Fibroblast of the conjunctiva (primary cell): ENCODE measurements around the gene CCDC92B.
"Not testable (repeated sequence)": the region's sequence is repeated elsewhere in the genome, so short reads cannot be mapped to it uniquely, and the experiment has no call there.

Source experiments
- DNase-seq: peaks from one replicate; pipeline ENCODE4 v3.0.0-alpha.2; 2010; ENCODE audit warnings: low read depth

Gene CCDC92B

GRCh38 chr17:2749058-2749783, at the start of gene CCDC92B:
Gene CCDC92B, minus strand, starts transcription at chr17:2749652. Its CDS starts 14,507 bp downstream, at chr17:2735145.
- DNase-seq: no peak

- DNase-seq: no peak
Observed at GRCh38 chr17:2798678-2799077, 49.2 kb upstream of the CCDC92B start.

DNA sequence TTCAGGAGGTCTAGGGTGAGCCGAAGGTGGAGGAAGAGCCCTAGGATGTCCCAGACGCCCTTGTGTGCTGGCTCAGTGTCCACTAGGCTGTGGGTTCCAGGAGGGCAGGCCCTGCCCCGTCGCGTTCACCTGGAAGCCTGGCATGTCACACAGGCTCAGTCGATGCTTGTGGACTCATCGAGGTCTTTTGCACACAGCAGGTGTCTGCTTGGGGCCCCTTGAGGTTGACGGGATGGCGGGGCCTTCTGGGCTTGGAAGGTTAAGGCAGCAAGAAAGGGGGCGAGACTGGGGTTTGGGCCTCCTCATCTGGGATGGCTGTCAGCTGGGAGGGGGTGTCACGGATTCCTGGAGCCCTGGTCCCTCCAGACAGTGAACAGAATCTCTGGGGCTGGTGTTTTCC, 48.7 kb upstream of the CCDC92B start:
- no peak for DNase-seq

DNA sequence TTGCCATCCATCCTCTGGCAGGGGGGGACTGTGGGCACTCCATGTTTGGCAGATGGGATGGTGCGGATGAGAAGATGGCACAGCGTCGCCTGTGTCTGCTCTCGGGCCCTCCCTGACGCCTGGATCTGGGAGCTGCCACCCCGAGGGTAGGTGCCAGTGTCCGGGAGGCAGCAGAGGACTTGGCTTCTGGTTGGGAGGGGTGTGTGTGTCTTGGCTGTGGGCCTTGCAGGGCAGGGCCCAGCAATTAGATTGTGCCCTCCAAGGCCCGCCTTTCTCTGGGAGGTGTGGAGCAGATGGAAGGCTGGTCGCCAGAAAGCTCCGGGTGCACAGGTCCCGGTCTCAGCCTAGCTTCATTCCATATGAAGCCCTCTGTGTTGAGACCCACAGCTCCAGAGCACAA, 48.2 kb upstream of the CCDC92B start:
- DNase-seq: no peak

GRCh38 chr17:2797226-2797625, 47.8 kb upstream of the CCDC92B start:
- DNase-seq: no peak

GRCh38 chr17:2796164-2797125, 47.0 kb upstream of the CCDC92B start, which contains the start of gene RAP1GAP2:
Gene RAP1GAP2, plus strand, starts transcription at chr17:2796438. Its CDS starts 90 bp downstream, at chr17:2796528.
- DNase-seq: no peak

DNA sequence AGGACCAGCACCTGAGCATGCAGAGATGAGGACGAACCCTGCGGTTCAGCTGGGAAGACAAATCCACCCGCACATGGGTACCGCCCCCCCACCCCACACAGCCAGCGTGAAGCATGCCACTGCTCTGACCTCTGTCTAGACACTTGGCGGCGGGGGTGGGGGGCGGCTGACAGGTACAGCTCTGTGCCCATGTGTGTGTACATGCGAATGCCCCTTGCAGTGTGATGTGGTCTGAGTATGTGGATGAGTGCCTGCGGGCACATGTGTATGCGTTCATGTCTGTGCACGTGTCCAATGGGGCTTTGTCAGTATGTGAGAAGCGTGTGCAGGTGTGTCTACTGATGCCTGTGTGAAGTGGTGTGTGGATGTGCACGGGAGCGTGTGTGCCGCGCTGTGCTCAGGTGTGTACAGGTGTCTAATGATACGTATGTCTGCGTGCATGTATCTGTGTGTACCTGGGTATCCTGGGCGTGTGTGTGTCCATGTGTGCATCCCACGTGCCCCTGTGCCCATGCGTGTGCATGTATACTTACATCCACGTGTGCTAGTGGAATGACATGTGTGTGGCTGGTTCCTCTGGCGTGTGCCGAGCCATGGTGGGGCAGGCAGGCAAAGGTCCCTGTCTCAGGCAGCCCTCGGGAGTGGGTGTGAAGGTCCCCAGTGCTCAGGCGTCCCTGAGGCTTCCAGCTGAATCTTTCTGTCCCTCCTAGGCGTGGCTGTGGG, 46.1 kb upstream of the CCDC92B start:
- no peak for DNase-seq

DNA sequence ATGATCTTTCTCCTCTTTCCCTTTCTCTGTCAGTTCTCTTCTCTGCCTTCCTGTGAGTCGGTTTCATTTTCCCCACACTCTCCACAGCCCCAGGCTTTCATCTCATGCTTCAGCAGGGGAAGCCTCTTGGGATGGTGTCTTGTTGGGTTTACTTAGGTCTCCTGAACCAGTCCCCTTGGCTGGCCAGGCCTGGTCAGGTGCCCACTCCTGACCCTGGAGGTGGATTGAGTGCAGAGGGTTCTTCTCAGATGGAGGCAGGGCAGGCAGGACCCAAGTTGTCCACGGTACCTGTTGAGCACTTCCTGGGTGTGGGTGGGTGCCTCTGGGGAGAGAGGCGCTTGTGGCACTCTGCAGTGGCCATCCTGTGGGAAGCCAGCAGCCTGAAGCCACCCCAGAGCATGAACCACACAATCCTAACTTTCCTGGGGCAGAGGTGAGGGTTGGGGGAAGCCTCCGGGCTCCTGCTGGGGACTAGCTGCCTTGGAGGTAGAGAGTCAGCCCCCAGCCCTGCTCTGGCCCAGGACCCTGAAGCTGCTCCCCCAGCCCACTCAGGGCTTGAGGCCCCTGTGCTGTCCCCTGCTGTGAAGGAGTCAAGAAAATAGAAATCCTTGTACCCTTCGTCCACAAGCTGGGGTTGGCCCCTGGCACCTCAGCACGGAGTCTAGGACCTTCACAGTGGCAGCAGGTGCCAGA, 44.8 kb upstream of the CCDC92B start:
- DNase-seq: no peak

DNA sequence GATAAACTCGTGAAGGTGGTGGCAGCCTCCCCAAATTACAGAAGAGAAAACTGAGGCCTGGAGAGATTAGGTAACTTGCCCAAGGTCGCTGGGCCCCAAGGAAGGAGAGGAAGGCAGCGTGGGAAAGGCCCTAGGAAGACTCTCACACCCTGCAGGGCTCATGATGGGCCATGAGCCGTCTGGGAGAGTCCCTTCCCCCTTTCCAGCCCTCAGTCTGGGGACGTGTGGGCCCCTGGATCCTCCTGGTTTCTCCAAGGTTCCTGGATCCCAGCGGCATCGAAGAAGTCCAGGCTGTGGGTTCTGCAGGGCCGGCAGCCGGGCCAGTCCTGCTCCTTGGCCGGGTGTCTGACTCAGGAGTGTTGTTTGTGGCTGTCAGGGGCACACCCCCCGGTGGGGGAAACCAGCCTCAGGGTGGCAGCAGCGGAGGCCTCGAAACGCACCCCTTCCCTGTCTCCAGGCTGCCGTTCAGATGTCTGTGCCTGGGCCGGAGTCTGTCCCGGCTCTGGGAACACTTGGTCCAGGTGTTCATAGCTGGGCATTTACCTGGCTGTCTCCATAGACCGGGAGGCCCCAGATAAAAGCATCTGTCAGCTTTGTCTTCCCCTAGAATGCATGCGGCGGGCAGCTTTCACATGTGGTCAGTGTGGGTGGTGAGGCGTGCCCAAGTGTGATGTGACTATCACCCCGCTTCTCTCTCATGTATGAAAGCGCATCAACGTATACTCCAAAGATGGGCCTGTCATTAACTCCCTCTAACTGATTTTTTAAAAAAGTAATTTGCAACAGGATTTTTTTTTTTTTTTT, 43.1 kb upstream of the CCDC92B start:
- no peak for DNase-seq

DNA sequence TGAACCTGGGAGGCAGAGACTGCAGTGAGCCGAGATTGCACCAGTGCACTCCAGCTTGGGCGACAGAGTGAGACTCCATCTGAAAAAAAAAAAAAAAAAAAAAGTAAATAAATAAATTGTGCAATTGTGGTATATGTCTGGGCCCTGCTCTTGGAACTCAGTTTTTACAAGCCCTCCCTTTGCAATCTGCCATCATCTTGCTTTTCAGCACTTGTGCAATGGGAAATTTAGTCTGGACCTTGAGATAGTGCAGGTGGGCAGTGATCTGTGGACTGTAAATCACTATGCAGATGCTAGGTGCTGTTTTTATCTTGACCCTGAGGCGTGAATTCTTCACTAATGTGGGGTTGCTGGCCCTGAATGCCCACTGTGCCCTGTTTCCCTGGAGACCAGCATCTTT, 40.2 kb upstream of the CCDC92B start:
- DNase-seq: no peak

GRCh38 chr17:2786176-2786881, 36.9 kb upstream of the CCDC92B start:
- peak; percentile 76 for DNase-seq

- not testable (repeated sequence) for DNase-seq
Observed at GRCh38 chr17:2785376-2785775, 35.9 kb upstream of the CCDC92B start.

DNA sequence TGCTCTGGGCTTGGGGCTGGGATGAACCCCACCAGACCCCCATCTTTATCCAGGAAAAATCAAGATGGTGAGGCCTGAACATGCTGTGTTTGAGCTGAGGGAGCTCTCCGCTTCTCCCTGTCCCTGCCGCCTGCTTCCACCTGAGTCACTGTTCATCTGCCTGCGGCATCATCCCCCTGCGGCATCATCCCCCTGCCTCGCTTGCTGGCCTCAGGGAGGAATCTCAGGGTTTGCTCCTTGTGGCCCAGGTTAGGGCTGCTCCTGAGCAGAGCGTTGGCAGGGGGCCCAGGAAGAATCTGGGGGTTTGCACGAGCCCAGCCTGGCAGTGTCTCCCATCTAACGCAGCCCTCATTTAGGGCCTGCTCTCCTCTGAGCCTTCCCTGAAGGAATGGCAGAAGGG, 35.4 kb upstream of the CCDC92B start:
- no peak for DNase-seq

- DNase-seq: no peak
Observed at GRCh38 chr17:2783310-2784030, 34.0 kb upstream of the CCDC92B start.

DNA sequence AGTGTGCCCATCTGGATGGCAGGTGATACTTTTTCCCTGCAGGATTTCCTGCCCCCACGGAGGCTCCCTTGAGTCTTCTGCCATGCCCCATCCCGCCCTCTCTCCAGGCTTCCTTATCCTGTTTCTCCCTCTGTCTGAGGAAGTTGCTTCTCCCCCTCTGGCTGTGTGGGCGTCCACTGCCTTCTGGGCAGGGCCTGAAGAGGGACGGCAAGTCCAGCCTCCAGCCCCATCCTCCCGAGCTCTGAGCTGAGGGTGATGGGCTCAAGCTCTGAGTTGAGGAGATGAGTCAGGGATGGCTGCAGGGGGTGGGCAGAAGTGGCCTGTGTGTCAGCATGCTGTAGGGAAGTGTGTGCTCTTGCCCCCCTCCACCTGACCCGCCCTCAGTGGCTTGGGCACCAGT, 32.6 kb upstream of the CCDC92B start:
- DNase-seq: no peak

- DNase-seq: not testable (repeated sequence)
Observed at GRCh38 chr17:2781598-2781997, 32.1 kb upstream of the CCDC92B start.

- DNase-seq: no peak
Observed at GRCh38 chr17:2780931-2781454, 31.5 kb upstream of the CCDC92B start.

DNA sequence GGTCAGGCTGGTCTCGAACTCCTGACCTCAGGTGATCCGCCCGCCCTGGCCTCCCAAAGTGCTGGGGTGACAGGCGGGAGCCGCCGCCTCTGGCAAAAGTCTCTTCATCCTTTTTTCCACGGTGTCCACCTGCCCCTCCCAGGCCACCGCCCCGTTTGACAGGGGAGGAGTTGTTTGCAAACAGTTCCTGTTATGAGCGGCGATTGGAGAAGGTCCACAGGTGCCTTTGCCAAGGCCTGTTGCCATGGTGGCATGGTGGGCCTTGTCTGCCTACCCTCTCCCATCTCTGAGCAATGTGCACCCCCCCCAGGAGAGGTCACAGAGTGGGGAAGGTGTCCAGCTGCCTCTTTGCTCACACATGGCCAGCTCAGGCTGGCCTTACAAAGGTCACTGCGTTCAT, 30.8 kb upstream of the CCDC92B start:
- DNase-seq: no peak

GRCh38 chr17:2779545-2779944, 30.1 kb upstream of the CCDC92B start:
- no peak for DNase-seq
